Suprapubic skin (tissue), 3 donors: Measurements from ENCODE around the gene MYH11.

ENCODE experiments used
- EP300 ChIP-seq: sonication (generic); formaldehyde crosslinking; IDR thresholded peaks from one replicate; pipeline ENCODE4 v1.6.1; 2017; ENCODE audit warnings: antibody characterized with exemption
- POLR2A ChIP-seq, 2 donors: fragments of 450-650 bp; IDR thresholded peaks; one replicate each; pipeline ENCODE4 v1.6.1; 2017; ENCODE audit warnings: antibody characterized with exemption in 2 of 2, mild to moderate bottlenecking in 2 of 2, moderate library complexity in 2 of 2
- TF ChIP-seq, protein P1 (sequence below), 2 donors: fragments of 200-600 bp in 1 of 2; fragments of 450-650 bp in 1 of 2; sonication (generic) in 1 of 2; IDR thresholded peaks; one replicate each; pipeline ENCODE4 v1.5.1; 2016 to 2019; ENCODE audit warnings: antibody characterized with exemption in 2 of 2, mild to moderate bottlenecking in 1 of 2, moderate library complexity in 1 of 2

- TF ChIP-seq, protein P1, sequence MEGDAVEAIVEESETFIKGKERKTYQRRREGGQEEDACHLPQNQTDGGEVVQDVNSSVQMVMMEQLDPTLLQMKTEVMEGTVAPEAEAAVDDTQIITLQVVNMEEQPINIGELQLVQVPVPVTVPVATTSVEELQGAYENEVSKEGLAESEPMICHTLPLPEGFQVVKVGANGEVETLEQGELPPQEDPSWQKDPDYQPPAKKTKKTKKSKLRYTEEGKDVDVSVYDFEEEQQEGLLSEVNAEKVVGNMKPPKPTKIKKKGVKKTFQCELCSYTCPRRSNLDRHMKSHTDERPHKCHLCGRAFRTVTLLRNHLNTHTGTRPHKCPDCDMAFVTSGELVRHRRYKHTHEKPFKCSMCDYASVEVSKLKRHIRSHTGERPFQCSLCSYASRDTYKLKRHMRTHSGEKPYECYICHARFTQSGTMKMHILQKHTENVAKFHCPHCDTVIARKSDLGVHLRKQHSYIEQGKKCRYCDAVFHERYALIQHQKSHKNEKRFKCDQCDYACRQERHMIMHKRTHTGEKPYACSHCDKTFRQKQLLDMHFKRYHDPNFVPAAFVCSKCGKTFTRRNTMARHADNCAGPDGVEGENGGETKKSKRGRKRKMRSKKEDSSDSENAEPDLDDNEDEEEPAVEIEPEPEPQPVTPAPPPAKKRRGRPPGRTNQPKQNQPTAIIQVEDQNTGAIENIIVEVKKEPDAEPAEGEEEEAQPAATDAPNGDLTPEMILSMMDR (IDR thresholded peaks at IDR 0.05): no peak
- TF ChIP-seq EP300 (no peak), POLR2A (IDR thresholded peaks at IDR 0.05) (no peak)
Measured at GRCh38 chr16:15900357-15900756, 43.5 kb upstream of the MYH11 start.
